GM12892 (cell line): Measurements from ENCODE around the gene COMMD4.
A peak's percentile ranks its signal among the peaks of the same experiment; 100 is the strongest.

ENCODE experiments used
- DNase-seq: peaks from one replicate; pipeline ENCODE4 v3.0.0; 2011; ENCODE audit not compliant: insufficient read length
- FAIRE-seq: peaks from 2 replicates; lab custom pipeline; 2011; peaks lifted over from hg19 to GRCh38; lab: Jason Lieb, UNC
- POLR2A ChIP-seq: IDR thresholded peaks from 2 replicates; pipeline ENCODE4 v1.6.1; 2011; ENCODE audit warnings: low read depth, low read length, control low read depth
- POLR2AphosphoS5 ChIP-seq: IDR thresholded peaks from 2 replicates; pipeline ENCODE4 v1.6.1; 2011; ENCODE audit warnings: low read depth, low read length, control low read depth
- TAF1 ChIP-seq: IDR thresholded peaks from 2 replicates; pipeline ENCODE4 v1.6.1; 2011; ENCODE audit warnings: low read depth, mild to moderate bottlenecking, control low read depth, low read length, borderline replicate concordance

COMMD4 gene

GRCh38 chr15:75360391-75360790 lies 24.5 kb downstream of the COMMD4 start:
- no peak for FAIRE-seq
- TF ChIP-seq POLR2AphosphoS5: no peak
- no peak for DNase-seq

GRCh38 chr15:75360856-75361255 lies 25.0 kb downstream of the COMMD4 start:
- FAIRE-seq: no peak
- TF ChIP-seq TAF1: no peak
- TF ChIP-seq POLR2AphosphoS5: no peak
- no peak for TF ChIP-seq POLR2A
- no peak for DNase-seq

DNA sequence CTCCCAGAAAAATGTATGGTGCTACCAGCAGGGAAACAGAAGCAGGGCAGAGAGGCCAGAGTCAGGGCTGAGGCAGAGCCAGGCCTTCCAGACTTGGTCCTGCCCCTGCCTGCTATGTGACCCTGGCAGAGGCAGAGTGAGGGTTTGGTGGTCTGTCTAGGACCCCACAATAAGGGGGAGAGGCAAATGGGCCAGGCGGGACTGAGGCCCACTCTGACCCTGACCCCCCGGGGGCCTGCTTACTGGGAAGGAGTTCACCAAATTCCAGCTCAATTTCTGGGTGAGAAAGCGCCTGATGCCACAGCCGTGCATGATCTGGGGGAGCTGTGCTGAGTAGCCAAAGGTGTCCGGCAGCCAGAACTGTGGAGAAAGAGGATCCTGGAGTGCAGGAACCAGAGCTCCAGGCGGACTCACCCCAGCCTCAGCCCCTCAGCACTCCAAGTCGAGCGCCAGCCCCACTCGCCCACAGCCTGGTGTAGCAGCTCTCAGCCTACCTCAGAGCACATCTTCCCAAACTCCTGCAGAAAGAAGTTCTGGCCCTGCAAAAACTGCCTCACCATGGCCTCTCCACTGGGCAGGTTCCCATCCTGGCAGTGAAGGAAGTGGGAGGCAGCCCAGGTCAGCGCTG lies 25.6 kb downstream of the COMMD4 start:
- FAIRE-seq: no peak
- DNase-seq: no peak

GRCh38 chr15:75361989-75362641 lies 26.3 kb downstream of the COMMD4 start:
- no peak for FAIRE-seq
- DNase-seq: no peak
- TF ChIP-seq POLR2A (no peak; the same call in 1 of the 2 replicates), TAF1 (no peak), POLR2AphosphoS5 (no peak)

More for the DNA sequence above, 25.6 kb downstream of the COMMD4 start:
- TF ChIP-seq POLR2A (no peak), TAF1 (no peak), POLR2AphosphoS5 (no peak; the same call in 1 of the 2 replicates)

DNA sequence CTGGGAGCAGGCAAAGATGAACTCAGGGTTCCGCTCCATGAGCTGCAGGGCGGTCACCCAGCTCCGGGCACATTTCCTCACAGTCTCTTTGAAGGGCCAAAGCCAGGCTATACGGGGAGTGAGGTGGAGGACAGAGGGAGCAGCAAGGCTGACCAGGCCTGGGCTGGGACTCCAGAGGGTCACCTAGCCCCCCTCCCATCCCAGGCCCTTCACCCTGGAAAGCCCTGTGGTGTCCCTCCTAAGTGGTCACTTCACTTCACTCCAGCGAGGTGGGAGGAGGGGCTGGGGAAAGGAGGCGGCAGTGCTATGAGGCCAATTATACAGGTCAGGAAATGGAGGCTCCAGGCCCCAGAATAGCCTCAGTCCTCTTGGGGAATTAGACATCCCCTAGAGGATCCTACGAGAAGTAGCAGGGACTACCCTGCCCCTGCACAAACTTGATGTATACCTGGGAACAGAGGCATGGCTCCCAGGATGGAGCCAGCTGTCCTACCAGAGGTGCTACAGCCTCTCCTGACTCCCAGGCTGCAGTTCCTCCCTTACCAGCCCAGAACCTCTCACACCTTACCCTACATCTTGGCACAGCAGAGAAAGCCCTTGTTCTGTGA lies 26.9 kb downstream of the COMMD4 start:
- DNase-seq (no peak), FAIRE-seq (no peak)
- TF ChIP-seq POLR2AphosphoS5 (no peak; the same call in 1 of the 2 replicates), POLR2A (no peak), TAF1 (no peak)

DNA sequence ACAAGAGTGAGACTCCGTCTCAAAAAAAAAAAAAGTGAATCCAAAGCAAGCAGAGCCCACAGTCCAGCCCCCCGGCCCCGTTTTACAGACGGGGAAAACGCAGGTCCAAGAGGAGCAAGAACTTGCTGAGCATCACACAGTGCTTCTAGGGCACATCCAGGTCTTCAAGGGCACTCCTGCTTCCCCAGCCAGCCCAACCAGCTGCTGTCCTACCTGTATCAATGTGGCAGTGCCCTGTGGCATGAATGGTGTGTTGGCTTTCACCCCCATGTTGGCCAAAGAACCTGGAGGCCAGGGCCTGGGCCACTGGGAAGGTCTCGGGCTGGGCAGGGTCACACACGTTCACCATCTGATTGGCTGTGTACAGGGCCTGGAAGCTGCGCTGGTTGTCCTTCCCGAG lies 27.9 kb downstream of the COMMD4 start:
- peak; percentile 21; the same call in 1 of the 2 replicates for TF ChIP-seq POLR2A
- no peak for TF ChIP-seq POLR2AphosphoS5
- DNase-seq (no peak), FAIRE-seq (no peak)

GRCh38 chr15:75364881-75365280 lies 29.0 kb downstream of the COMMD4 start:
- DNase-seq: no peak
- FAIRE-seq: no peak

DNA sequence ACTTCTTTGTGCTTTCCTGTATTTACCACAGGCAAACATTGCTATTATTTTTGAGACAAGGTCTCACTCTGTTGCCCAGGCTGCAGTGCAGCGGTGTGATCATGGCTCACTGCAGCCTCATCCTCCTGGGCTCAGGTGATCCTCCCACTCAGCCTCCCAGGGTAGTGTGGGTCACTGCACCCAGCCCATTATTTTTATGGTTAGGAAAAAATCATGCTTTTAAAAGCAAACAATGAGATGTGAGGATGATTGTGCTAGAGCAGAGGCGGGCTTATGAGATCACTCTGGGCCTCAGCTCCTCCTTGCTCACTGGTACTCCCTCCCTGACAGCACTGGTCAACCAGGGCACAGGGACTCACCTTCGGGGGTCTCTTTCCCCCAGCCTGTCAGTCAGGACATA lies 30.3 kb downstream of the COMMD4 start:
- TF ChIP-seq POLR2A: no peak
- TF ChIP-seq TAF1: no peak
- FAIRE-seq (no peak), DNase-seq (no peak)

More at GRCh38 chr15:75364881-75365280, 29.0 kb downstream of the COMMD4 start:
- TF ChIP-seq TAF1 (no peak), POLR2AphosphoS5 (no peak), POLR2A (no peak)

DNA sequence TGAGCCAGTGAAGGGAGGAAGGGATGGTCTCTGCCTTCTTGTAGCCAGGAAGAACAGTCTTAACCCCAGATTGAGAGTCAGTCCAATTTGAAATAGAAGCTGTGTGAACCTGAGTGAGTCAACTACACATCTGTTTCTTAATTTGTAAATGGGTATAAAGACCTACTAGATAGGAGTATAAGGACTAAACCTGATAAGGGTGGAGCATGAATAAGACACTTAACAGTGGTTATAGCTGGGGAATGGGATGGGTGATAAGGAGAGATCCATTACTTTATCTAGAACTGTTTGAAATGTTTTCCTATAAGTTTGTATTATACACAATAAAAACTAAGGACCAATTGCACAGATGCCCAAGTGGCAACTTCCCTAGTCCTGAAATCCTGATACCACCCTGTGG lies 31.1 kb downstream of the COMMD4 start:
- TF ChIP-seq TAF1: no peak
- FAIRE-seq (no peak), DNase-seq (no peak)

DNA sequence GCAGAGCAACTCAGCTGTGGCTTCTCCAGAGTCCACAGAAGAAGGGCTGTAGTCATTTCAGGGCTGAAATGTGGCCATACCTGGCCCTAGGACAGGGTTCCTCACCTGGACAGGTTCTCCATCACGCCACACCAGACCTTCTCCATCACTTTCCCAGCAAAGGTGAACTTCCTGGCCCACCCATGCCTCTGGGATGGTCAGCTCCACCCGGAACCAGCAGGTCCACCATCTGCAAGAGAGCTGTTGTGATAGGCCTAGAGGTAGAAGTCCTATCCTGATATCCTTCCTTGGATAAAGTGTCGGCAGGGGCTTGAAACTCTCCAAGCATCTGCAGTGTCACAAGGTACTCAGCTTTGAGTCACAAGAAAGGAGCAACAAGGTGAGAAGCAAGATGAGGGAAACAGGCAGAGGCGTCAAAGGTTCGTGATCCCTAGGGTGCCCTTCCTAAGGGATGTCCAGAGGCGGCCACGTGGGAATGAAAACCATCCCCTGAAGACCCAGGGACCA lies 31.6 kb downstream of the COMMD4 start:
- TF ChIP-seq TAF1: no peak
- no peak for TF ChIP-seq POLR2AphosphoS5
- no peak for TF ChIP-seq POLR2A
- no peak for DNase-seq
- FAIRE-seq: no peak

- DNase-seq: peak; percentile 88
- FAIRE-seq: peak; percentile 100
- TF ChIP-seq POLR2AphosphoS5 (peak; percentile 95), POLR2A (peak; percentile 97), TAF1 (peak; percentile 98)
Measured at GRCh38 chr15:75367913-75368688, 32.2 kb downstream of the COMMD4 start, which contains the start of gene MAN2C1. TSS of gene MAN2C1 (minus strand) at chr15:75368607. CDS start at chr15:75368583, 24 bp downstream.

- TF ChIP-seq TAF1 (no peak), POLR2A (no peak; the same call in 1 of the 2 replicates), POLR2AphosphoS5 (no peak; the same call in 1 of the 2 replicates)
- DNase-seq (no peak), FAIRE-seq (peak; percentile 81)
Measured at GRCh38 chr15:75368689-75369239, 32.9 kb downstream of the COMMD4 start.
